Measurements from ENCODE around the gene RPS6KA3. TPM values are rescaled to one million over a fixed set of nuclear protein-coding genes. Genes with fewer than 3 reads are reported as not detected.
"Not testable (repeated sequence)": the region's sequence is repeated elsewhere in the genome, so short reads cannot be mapped to it uniquely, and the experiment has no call there.

RPS6KA3 gene
- total and polyA plus RNA-seq, 9 of the 15 experiments (the other 6 are each of a cell fraction or from before 2014, with no cell fraction given): 10.9 to 61.9 (median 37.4) TPM

GRCh38 chrX:20251691-20252090 is 15.0 kb downstream of the RPS6KA3 start:
- Histone ChIP-seq H2AFZ (ENCODE audit: low read depth, low read length) (no peak overlapping the region), H3K9me3 (replicated peaks; ENCODE audit: control insufficient read depth, insufficient read depth, low read depth, low read length) (no peaks in the 10 kb centered on the region; the same call in 1 of the 2 replicates), H3K4me3 (no peak overlapping the region), H3K27me3 (ENCODE audit: control insufficient read depth in 2 of 2, insufficient read depth in 2 of 2, low read length in 2 of 2) (no peaks in the 10 kb centered on the region), H3K27ac (ENCODE audit: extremely low read depth, low read depth, low read length) (no peak overlapping the region), H3K79me2 (ENCODE audit: control insufficient read depth, insufficient read depth, low read length) (peaks cover 41% of the 10 kb centered on the region), H3K9ac (ENCODE audit: insufficient read depth in 1 of 2, low read depth in 2 of 2, low read length in 2 of 2) (no peak overlapping the region), H4K20me1 (replicated peaks; ENCODE audit: control insufficient read depth, insufficient read depth, low read length) (no peaks in the 10 kb centered on the region), H3K9me1 (ENCODE audit: control insufficient read depth, insufficient read depth, low read length) (no peaks in the 10 kb centered on the region), H3K36me3 (ENCODE audit: control insufficient read depth, insufficient read depth, low read length) (peaks cover 16% of the 10 kb centered on the region; the same call in 2 of the 3 replicates), H3K4me2 (ENCODE audit: insufficient read depth, low read length) (no peak overlapping the region), H3K4me1 (replicated peaks in 1 of 2; ENCODE audit: control insufficient read depth in 2 of 2, insufficient read depth in 2 of 2, low read length in 2 of 2) (peaks cover 0 to 6% of the 10 kb centered on the region in 2 experiments; a peak in 2 of 5 replicates)
- DNase-seq (ENCODE audit: extremely low read depth in 1 of 4, low spot score in 3 of 4) (no peak), ATAC-seq (no peak), FAIRE-seq (no peak)
- ChIA-PET CTCF (ENCODE audit: low intra/inter-chr PET ratio) (no interaction called here), POLR2A (no interaction called here)
- TF ChIP-seq ZEB2 (IDR thresholded peaks at IDR 0.05) (no peak), ZNF717 (CRISPR knock-in tag; IDR thresholded peaks at IDR 0.05) (no peak), KAT8 (IDR thresholded peaks at IDR 0.05; ENCODE audit: low read depth) (no peak), ZNF140 (CRISPR knock-in tag; IDR thresholded peaks at IDR 0.05) (no peak), RCOR1 (IDR thresholded peaks at IDR 0.05; ENCODE audit: borderline replicate concordance in 1 of 2, low read depth in 2 of 2, low read length in 2 of 2) (no peak), NCOR1 (IDR thresholded peaks at IDR 0.05) (no peak), ZNF695 (CRISPR knock-in tag; IDR thresholded peaks at IDR 0.05) (no peak), ZFP1 (CRISPR knock-in tag; IDR thresholded peaks at IDR 0.05) (no peak), KLF1 (tag; IDR thresholded peaks at IDR 0.05) (no peak)
- TF ChIP-seq, protein P1, sequence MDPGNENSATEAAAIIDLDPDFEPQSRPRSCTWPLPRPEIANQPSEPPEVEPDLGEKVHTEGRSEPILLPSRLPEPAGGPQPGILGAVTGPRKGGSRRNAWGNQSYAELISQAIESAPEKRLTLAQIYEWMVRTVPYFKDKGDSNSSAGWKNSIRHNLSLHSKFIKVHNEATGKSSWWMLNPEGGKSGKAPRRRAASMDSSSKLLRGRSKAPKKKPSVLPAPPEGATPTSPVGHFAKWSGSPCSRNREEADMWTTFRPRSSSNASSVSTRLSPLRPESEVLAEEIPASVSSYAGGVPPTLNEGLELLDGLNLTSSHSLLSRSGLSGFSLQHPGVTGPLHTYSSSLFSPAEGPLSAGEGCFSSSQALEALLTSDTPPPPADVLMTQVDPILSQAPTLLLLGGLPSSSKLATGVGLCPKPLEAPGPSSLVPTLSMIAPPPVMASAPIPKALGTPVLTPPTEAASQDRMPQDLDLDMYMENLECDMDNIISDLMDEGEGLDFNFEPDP (CRISPR knock-in tag; IDR thresholded peaks at IDR 0.05): no peak
- TF ChIP-seq, protein P2, sequence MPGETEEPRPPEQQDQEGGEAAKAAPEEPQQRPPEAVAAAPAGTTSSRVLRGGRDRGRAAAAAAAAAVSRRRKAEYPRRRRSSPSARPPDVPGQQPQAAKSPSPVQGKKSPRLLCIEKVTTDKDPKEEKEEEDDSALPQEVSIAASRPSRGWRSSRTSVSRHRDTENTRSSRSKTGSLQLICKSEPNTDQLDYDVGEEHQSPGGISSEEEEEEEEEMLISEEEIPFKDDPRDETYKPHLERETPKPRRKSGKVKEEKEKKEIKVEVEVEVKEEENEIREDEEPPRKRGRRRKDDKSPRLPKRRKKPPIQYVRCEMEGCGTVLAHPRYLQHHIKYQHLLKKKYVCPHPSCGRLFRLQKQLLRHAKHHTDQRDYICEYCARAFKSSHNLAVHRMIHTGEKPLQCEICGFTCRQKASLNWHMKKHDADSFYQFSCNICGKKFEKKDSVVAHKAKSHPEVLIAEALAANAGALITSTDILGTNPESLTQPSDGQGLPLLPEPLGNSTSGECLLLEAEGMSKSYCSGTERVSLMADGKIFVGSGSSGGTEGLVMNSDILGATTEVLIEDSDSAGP (CRISPR knock-in tag; IDR thresholded peaks at IDR 0.05): no peak
- in situ Hi-C loops (cut with MboI): no loop called here
- BruUV-seq (replicated peaks): TSS peak; percentile 6
- intact Hi-C loops (cut with micrococcal nuclease): no loop called here

- H3K9me3 ChIP-seq (replicated peaks; ENCODE audit: control insufficient read depth, insufficient read depth, low read depth, low read length); H3K9ac ChIP-seq (ENCODE audit: insufficient read depth in 1 of 2, low read depth in 2 of 2, low read length in 2 of 2); H4K20me1 ChIP-seq (replicated peaks; ENCODE audit: control insufficient read depth, insufficient read depth, low read length); DNase-seq (ENCODE audit: extremely low read depth in 1 of 4, low spot score in 3 of 4); BruUV-seq (replicated peaks); H3K27me3 ChIP-seq (ENCODE audit: control insufficient read depth in 2 of 2, insufficient read depth in 2 of 2, low read length in 2 of 2); FAIRE-seq; H3K4me3 ChIP-seq; CTCF ChIA-PET (ENCODE audit: low intra/inter-chr PET ratio); in situ Hi-C loops (cut with MboI); intact Hi-C loops (cut with micrococcal nuclease); H3K4me1 ChIP-seq (replicated peaks in 1 of 2; ENCODE audit: control insufficient read depth in 2 of 2, insufficient read depth in 2 of 2, low read length in 2 of 2); H3K27ac ChIP-seq (ENCODE audit: extremely low read depth, low read depth, low read length); H2AFZ ChIP-seq (ENCODE audit: low read depth, low read length); ATAC-seq; H3K4me2 ChIP-seq (ENCODE audit: insufficient read depth, low read length); H3K9me1 ChIP-seq (ENCODE audit: control insufficient read depth, insufficient read depth, low read length): not testable (repeated sequence)
- Histone ChIP-seq H3K79me2 (ENCODE audit: control insufficient read depth, insufficient read depth, low read length) (peaks cover 45% of the 10 kb centered on the region), H3K36me3 (ENCODE audit: control insufficient read depth, insufficient read depth, low read length) (peaks cover 16% of the 10 kb centered on the region; the same call in 1 of the 3 replicates)
- POLR2A ChIA-PET: interaction anchor here (1.0 kb wide), 1 partner anchor 15 kb away, joined by 3 read pairs; no protein-coding TSS in a partner anchor
These were observed 16.6 kb downstream of the RPS6KA3 start for GRCh38 chrX:20250146-20250545.
